ENCODE measurements around the gene APC2. TPM values are rescaled to one million over a fixed set of nuclear protein-coding genes. Genes with fewer than 3 reads are reported as not detected.
A peak's percentile ranks its signal among the peaks of the same experiment; 100 is the strongest.

APC2 gene
- total RNA-seq, 1 donor from 2014 or later = 1.3 TPM

GRCh38 chr19:1468821-1469254 is 18.9 kb downstream of the APC2 start:
- Histone ChIP-seq H4K20me1 (ENCODE audit: low read depth) (peaks cover 95% of the 10 kb centered on the region), H3K79me2 (ENCODE audit: low read depth) (no peaks in the 10 kb centered on the region), H3F3A (ENCODE audit: low read depth) (peaks cover 50% of the 10 kb centered on the region), H3K4me1 (peaks cover 43% of the 10 kb centered on the region), H2AFZ (replicated peaks) (no peak overlapping the region), H3K27me3 (peaks cover 100% of the 10 kb centered on the region), H3K9me3 (ENCODE audit: low read depth) (no peaks in the 10 kb centered on the region), H3K4me3 (peak overlapping the region; percentile 16), H3K4me2 (peak overlapping the region; percentile 72), H3K9ac (no peak overlapping the region), H3K36me3 (no peaks in the 10 kb centered on the region), H3K27ac (no peak overlapping the region)
- no peak overlapping the region for H3K27ac Mint-ChIP-seq
- peaks cover 4% of the 10 kb centered on the region for H3K36me3 Mint-ChIP-seq
- H3K4me3 Mint-ChIP-seq = no peak overlapping the region
- H3K27me3 Mint-ChIP-seq (ENCODE audit: insufficient read depth, low read depth) = peaks cover 30% of the 10 kb centered on the region
- H3K4me1 Mint-ChIP-seq = peaks cover 4% of the 10 kb centered on the region
- peak; percentile 76 for DNase-seq (ENCODE audit: low spot score)
- TF ChIP-seq EZH2 (IDR thresholded peaks at IDR 0.05) = no peak
- TF ChIP-seq CTCF (IDR thresholded peaks at IDR 0.05) = peak; percentile 22
- H3K9me3 Mint-ChIP-seq = no peaks in the 10 kb centered on the region

- peaks cover 4% of the 10 kb centered on the region for H3K4me1 Mint-ChIP-seq
- H3K27me3 Mint-ChIP-seq (ENCODE audit: insufficient read depth, low read depth) = peaks cover 27% of the 10 kb centered on the region
- no peaks in the 10 kb centered on the region for H3K9me3 Mint-ChIP-seq
- no peak overlapping the region for H3K4me3 Mint-ChIP-seq
- Histone ChIP-seq H3K4me2 (peak overlapping the region; percentile 76), H3K36me3 (no peaks in the 10 kb centered on the region), H3K9ac (no peak overlapping the region), H3K27ac (no peak overlapping the region), H3F3A (ENCODE audit: low read depth) (peaks cover 50% of the 10 kb centered on the region), H2AFZ (replicated peaks) (no peak overlapping the region), H3K4me1 (peaks cover 43% of the 10 kb centered on the region), H4K20me1 (ENCODE audit: low read depth) (peaks cover 95% of the 10 kb centered on the region), H3K9me3 (ENCODE audit: low read depth) (no peaks in the 10 kb centered on the region), H3K4me3 (peak overlapping the region; percentile 45), H3K79me2 (ENCODE audit: low read depth) (no peaks in the 10 kb centered on the region), H3K27me3 (peaks cover 98% of the 10 kb centered on the region)
- peaks cover 2% of the 10 kb centered on the region for H3K36me3 Mint-ChIP-seq
- DNase-seq (ENCODE audit: low spot score) = peak; percentile 73
- H3K27ac Mint-ChIP-seq = no peak overlapping the region
- TF ChIP-seq CTCF (IDR thresholded peaks at IDR 0.05) = no peak
- no peak for TF ChIP-seq EZH2 (IDR thresholded peaks at IDR 0.05)
- TF ChIP-seq EZH2phosphoT487 (IDR thresholded peaks at IDR 0.05) = no peak
These were observed 19.5 kb downstream of the APC2 start for GRCh38 chr19:1469255-1470054.

GRCh38 chr19:1470055-1470304 is 20.1 kb downstream of the APC2 start:
- peaks cover 4% of the 10 kb centered on the region for H3K4me1 Mint-ChIP-seq
- H3K4me3 Mint-ChIP-seq = peak overlapping the region; percentile 57
- Histone ChIP-seq H3K36me3 (no peaks in the 10 kb centered on the region), H3K4me2 (peak overlapping the region; percentile 76), H4K20me1 (ENCODE audit: low read depth) (peaks cover 95% of the 10 kb centered on the region), H3K27me3 (peaks cover 93% of the 10 kb centered on the region), H3K9me3 (ENCODE audit: low read depth) (no peaks in the 10 kb centered on the region), H3K9ac (no peak overlapping the region), H3K4me1 (peaks cover 43% of the 10 kb centered on the region), H3K4me3 (peak overlapping the region; percentile 45), H3K27ac (no peak overlapping the region), H3K79me2 (ENCODE audit: low read depth) (no peaks in the 10 kb centered on the region), H3F3A (ENCODE audit: low read depth) (peaks cover 50% of the 10 kb centered on the region), H2AFZ (replicated peaks) (no peak overlapping the region)
- H3K36me3 Mint-ChIP-seq = peaks cover 2% of the 10 kb centered on the region
- no peaks in the 10 kb centered on the region for H3K9me3 Mint-ChIP-seq
- DNase-seq (ENCODE audit: low spot score) = no peak
- no peak for TF ChIP-seq EZH2 (IDR thresholded peaks at IDR 0.05)
- TF ChIP-seq EZH2phosphoT487 (IDR thresholded peaks at IDR 0.05) = no peak
- TF ChIP-seq CTCF (IDR thresholded peaks at IDR 0.05) = no peak
- H3K27ac Mint-ChIP-seq = no peak overlapping the region
- H3K27me3 Mint-ChIP-seq (ENCODE audit: insufficient read depth, low read depth) = peaks cover 24% of the 10 kb centered on the region
